GM19467 (cell line): ENCODE data around the gene GAS7.
"Not testable (repeated sequence)": the region's sequence is repeated elsewhere in the genome, so short reads cannot be mapped to it uniquely, and the experiment has no call there.

ENCODE experiments used
- ATAC-seq: cut with Tn5 transposase; IDR thresholded peaks from one replicate; pipeline ENCODE4 v1.9.1; 2021; ENCODE audit warnings: mild to moderate bottlenecking, moderate library complexity; ENCODE audit not compliant: unreplicated experiment

Gene GAS7

DNA sequence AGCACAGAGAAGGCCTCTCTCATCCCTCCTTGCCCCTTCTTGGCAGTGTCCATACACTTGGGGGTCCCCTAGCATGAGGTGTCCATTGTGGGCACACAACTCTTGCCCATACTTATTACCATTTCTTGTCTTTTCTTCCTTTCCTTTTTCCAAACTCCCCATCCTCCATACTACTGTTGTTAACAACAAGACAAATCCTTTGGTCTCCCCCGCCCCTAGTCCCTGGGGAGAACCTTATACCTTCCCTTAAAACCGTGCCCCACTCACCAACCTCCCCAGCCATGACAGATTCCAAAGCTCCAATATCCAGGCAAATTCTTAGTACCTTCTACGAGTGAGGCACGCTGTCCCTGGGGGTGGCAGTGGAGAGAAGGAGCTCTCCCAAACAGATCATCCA lies 82.9 kb downstream of the GAS7 start:
- ATAC-seq = no peak

- peak; percentile 55 for ATAC-seq
Measured at GRCh38 chr17:10114931-10115535, 83.4 kb downstream of the GAS7 start.

- ATAC-seq = no peak
Measured at GRCh38 chr17:10112962-10113361, 85.4 kb downstream of the GAS7 start.

DNA sequence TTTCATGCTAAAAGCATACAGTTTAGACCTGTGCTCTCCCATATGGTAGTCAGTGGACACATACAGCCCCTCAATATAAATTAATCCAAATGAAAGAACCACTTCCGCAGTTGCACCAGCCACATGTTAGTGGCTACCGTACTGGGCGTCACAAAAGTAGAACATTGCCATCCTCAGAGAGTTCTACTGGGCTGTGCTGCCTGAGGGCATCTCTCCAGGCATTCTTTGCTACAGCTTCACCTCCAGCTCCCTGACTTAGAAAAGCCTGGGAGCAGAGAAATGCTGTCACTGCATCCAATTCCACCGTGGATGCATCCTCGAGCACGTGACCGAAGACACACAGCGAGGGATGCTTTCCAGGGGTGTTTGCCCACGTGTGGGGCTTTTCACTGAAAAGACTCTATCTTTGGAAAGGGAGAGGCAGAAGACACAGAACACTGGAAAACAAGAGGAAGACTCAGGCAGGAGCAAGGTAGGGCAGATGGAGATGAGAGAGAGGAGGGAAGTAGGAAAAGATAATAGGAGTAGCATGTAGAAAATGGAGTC lies 86.4 kb downstream of the GAS7 start:
- no peak for ATAC-seq

DNA sequence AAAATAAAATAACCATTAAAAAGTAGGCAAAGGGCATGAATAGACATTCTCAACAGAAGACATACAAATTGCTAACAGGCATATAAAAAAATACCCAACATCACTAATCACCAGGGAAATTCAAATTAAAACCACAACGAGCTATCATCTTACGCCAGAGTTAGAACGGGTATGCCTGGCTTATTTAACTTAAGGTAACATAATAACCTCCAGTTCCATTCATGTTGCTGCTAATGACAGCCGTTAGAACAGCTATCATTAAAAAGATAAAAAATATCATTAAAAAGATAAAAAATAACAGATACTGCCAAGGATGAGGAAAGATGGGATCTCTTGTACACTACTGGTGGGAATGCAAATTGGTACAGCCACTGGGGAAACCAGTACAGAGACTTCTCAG lies 89.3 kb downstream of the GAS7 start:
- ATAC-seq = no peak

DNA sequence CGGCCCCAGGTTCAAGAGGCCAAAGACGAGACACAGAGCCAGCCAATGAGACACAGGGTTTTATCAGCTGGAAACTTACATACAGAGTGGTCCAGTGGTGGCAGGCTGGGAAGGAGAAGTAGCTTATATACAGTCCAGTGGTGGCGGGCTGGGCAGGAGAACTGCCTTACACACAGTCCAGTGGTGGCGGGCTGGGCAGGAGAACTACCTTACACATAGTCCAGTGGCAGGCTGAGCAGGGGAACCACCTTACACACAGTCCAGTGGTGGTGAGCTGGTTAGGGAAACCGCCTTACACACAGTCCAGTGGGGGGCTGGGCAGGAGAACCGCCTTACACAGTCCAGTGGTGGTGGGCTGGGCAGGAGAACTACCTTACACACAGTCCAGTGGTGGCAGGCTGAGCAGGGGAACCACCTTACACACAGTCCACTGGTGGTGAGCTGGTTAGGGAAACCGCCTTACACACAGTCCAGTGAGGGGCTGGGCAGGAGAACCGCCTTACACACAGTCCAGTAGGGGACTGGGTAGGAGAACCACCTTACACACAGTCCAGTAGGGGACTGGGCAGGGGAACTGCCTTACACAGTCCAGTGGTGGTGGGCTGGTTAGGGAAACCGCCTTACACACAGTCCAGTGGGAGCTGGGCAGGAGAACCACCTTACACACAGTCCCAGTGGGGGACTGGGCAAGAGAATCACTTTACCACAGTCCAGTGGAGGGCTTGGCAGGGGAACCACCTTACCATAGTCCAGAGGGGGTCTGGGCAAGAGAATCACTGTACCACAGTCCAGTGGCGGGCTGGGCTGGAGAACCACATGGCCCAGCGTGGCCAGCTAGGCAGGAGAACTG lies 90.9 kb downstream of the GAS7 start:
- ATAC-seq = no peak

DNA sequence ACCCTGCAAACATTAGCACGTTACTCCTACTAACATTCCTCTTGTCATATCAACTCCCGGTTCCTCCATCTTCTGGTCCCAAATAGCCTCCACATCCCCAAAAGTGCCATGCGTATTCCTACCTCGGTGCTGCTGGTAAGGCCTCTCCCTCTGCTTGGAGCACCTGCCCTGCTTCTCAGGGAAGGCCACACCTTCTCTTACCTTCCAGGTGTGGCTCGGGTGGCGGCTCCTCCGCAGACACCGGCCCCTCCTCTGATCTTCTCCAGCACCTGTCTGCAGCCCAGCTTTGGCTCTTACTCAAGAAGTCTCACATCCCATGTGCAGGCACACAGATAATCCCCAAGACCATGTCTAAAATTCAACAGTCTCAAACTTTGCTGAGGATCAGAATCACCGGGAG lies 92.3 kb downstream of the GAS7 start:
- no peak for ATAC-seq

DNA sequence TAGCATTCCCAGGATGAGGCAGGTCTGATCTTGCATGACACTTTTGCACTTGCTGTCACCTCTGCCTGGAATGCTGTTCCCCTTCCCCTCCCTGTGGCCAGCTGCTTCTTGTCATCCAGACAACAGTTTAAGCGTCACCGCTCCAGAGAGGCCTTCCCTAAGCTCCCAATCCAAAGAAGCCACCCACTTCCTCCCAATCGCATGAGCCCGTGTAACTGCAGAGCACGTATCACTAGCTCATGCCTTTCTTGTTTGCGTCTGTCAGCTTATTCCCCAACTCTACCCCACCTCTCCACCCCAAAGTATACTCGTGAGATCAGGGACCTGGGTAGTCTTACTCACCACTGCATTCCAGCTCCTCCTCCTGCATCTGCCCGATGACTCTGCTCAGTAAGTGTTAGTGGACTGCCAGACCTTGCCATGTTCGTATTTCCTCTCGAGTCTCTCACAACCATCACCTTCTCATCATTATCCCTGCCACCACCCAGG lies 92.8 kb downstream of the GAS7 start:
- no peak for ATAC-seq

DNA sequence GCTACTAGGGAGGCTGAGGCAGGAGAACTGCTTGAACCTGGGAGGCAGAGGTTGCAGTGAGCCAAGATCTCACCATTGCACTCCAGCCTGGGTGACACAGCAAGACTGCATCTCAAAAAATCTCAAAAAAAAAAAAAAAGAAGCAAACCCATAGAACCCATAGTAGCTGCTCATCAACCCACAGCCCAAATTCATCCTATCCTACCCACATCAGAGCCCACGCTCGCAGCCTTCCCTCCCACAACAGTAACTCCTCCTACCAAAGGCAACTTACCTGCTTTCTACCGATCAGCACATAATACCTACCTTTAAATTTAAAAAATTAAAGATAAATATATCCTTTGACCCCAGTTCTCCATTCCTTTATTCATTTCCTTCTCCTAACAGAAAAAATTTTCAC lies 94.7 kb downstream of the GAS7 start:
- ATAC-seq = no peak

GRCh38 chr17:10102817-10103216 lies 95.6 kb downstream of the GAS7 start:
- no peak for ATAC-seq

GRCh38 chr17:10099051-10099571 lies 99.3 kb downstream of the GAS7 start:
- ATAC-seq = no peak

DNA sequence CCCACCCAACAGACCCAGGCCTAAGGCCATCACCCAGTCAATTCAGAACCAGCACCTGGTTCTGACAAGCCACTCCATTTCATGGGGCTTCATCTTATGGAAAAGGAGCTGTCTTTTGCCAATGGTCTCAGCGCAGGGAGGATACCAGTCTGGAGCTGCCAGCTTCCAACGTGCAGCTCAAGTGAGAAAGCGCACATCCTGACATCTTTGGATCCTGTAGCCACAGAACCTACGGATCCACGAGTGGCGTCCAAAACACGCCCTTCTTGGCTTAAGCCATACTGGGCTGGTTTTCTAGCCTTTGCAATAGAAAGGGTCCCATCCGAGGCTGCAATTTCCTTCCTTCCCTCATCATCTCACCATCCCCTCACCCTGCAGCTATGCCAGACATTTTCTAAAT lies 101.8 kb downstream of the GAS7 start:
- ATAC-seq = no peak

GRCh38 chr17:10095295-10095694 lies 103.1 kb downstream of the GAS7 start:
- not testable (repeated sequence) for ATAC-seq

- ATAC-seq = no peak
Measured at GRCh38 chr17:10094797-10095196, 103.6 kb downstream of the GAS7 start.

DNA sequence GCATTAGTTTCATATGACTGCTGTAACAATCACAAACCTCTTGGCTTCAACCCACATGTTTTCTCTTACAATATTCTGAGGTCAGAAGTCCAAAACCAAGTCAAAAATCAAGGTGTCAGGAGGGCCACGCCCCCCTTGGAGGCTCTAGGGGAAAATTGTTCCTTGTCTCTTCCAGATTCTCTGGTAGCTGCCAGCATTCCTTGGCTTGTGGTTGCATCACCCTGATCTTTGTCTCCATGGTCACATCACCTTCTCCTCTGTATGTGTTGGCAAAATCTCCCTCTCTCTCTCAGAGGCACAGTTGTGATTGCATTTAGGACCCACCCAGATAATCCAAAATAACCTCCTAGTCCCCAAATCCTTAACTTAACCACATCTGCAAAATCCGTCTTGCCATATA lies 105.8 kb downstream of the GAS7 start:
- no peak for ATAC-seq

DNA sequence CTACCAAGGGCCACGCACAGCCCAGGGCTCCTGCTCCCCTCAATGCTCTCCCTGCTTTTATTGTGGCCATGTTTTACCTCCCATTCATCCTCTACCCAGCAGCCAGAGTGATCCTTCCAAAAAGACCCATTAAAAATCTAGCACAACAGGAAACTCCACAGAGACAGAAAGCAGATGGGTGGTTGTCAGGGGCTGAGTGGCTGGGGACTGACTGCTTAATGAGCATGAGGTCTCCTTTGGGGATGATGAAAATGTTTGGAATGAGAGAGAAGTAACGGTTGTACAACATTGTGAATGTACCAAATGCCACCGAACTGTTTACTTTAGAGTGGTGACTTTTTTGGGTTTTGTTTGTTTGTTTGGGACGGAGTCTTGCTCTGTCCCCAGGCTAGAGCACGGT lies 107.4 kb downstream of the GAS7 start:
- ATAC-seq = no peak

- ATAC-seq = no peak
Measured at GRCh38 chr17:10089196-10089804, 109.1 kb downstream of the GAS7 start.

- no peak for ATAC-seq
Measured at GRCh38 chr17:10088444-10088843, 110.0 kb downstream of the GAS7 start.

DNA sequence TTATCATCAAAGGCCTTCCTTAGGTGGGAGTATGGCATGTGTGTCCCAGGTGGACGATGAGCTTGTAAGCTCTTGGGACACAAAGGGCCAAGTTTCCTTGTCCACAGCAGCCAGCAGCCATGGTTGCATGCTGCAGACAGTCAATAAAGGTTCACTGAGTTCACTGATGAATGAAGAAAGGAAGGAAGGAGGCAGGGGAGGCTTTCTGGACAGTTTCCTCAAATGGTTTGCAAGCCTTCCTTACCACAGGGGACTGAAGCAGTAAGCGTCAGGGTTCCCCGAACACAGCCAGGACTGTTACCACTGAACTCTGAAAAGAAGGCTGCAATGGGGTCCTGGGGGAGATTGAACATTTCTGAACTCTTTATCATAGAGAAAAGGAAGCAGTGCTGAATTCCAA lies 111.1 kb downstream of the GAS7 start:
- ATAC-seq = no peak

DNA sequence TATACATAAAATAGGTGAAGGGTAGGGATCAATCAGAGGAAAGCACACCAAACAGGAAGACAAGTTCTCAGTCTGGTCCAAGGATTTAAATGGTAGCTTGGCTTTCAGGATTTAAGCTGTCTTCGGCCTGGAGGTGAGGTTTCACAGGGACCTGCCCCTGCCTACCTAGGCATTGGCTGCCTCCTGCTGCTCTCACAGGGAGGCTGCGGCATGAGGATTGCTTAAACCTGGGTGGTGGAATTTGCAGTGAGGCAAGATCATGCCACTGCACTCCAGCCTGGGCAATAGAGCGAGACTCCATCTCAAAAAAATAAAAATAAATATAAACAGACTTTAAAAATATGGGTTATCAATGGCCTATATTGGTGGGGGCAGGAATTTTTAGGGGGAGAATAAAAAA lies 114.5 kb downstream of the GAS7 start:
- ATAC-seq = no peak

GRCh38 chr17:10082795-10083194 lies 115.6 kb downstream of the GAS7 start:
- ATAC-seq = no peak
